GM12878 (cell line): ENCODE data around the gene EYS. TPM values are rescaled to one million over a fixed set of nuclear protein-coding genes. Genes with fewer than 3 reads are reported as not detected.

Source experiments
- ATAC-seq: fragments of 200-7000 bp; cut with Tn5 transposase; 3 replicates; pipeline ENCODE4 v1.9.1; 2020; ENCODE audit warnings: mild to moderate bottlenecking, moderate library complexity
- BruUV-seq: library from RNA; stranded (reverse); fragments of 400-500 nt; replicated peaks from 2 replicates; lab custom pipeline; 2021; lab: Mats Ljungman, UMichigan
- CTCF ChIA-PET: fragments of 300-600 bp; sonication (Branson Sonifier 250); formaldehyde crosslinking; extraction: SDS; loops from one replicate; lab custom pipeline; 2021; ENCODE audit warnings: inconsistent platforms; lab: Yijun Ruan, JAX
- POLR2A ChIA-PET: fragments of 350-600 bp; formaldehyde crosslinking; extraction: SDS; loops from one replicate; lab custom pipeline; 2021; ENCODE audit warnings: inconsistent platforms; lab: Charles Lee
- RAD21 ChIA-PET: fragments of 300-600 bp; sonication (Branson Sonifier 250); formaldehyde crosslinking; loops from one replicate; lab custom pipeline; 2023; ENCODE audit warnings: antibody characterized with exemption; ENCODE audit not compliant: unreplicated experiment; lab: Charles Lee
- SMC1A ChIA-PET: fragments of 300-600 bp; sonication (Branson Sonifier 250); formaldehyde crosslinking; loops from one replicate; lab custom pipeline; 2023; ENCODE audit not compliant: unreplicated experiment, uncharacterized antibody; lab: Charles Lee
- DNase-seq: peaks from one replicate; pipeline ENCODE4 v3.0.0-alpha.2; 2011; ENCODE audit warnings: low read depth, low spot score
- FAIRE-seq: peaks from 3 replicates; lab custom pipeline; 2011; peaks lifted over from hg19 to GRCh38; lab: Jason Lieb, UNC
- H2AFZ ChIP-seq: 2 replicates; pipeline ENCODE4 v1.6.0; 2011; ENCODE audit warnings: low read depth, low read length, control low read depth; ENCODE audit not compliant: control insufficient read depth
- H3K27ac ChIP-seq: 2 replicates; pipeline ENCODE4 v1.5.1; 2011; ENCODE audit warnings: control low read depth; ENCODE audit not compliant: control insufficient read depth, insufficient read depth
- H3K27me3 ChIP-seq, 2 experiments: replicated peaks in 1 of 2; 2 replicates each; pipeline versions ENCODE4 v1.6.0 to v1.6.1; 2011; ENCODE audit warnings: low read length in 1 of 2; ENCODE audit not compliant: control insufficient read depth in 2 of 2, insufficient read depth in 2 of 2
- H3K36me3 ChIP-seq, 2 experiments: 2 replicates each; pipeline ENCODE4 v1.5.1; 2011; ENCODE audit warnings: low read length in 1 of 2; ENCODE audit not compliant: control insufficient read depth in 2 of 2, insufficient read depth in 2 of 2
- H3K4me1 ChIP-seq: 2 replicates; pipeline ENCODE4 v1.6.1; 2011; ENCODE audit warnings: mild to moderate bottlenecking, low read length, moderate library complexity, mixed read lengths; ENCODE audit not compliant: control insufficient read depth, insufficient read depth
- H3K4me2 ChIP-seq: 2 replicates; pipeline ENCODE4 v1.6.0; 2011; ENCODE audit warnings: control low read depth; ENCODE audit not compliant: control insufficient read depth, insufficient read depth
- H3K4me3 ChIP-seq: fragments of 200-600 bp; sonication (generic); 2 replicates; pipeline ENCODE4 v1.5.1; 2016
- H3K79me2 ChIP-seq: 2 replicates; pipeline ENCODE4 v1.6.0; 2011; ENCODE audit warnings: low read length; ENCODE audit not compliant: control insufficient read depth, insufficient read depth
- H3K9ac ChIP-seq: 2 replicates; pipeline ENCODE4 v1.8.0; 2011; ENCODE audit warnings: low read length, control low read depth, mixed read lengths; ENCODE audit not compliant: control insufficient read depth, insufficient read depth
- H3K9me3 ChIP-seq: replicated peaks from 3 replicates; pipeline ENCODE4 v1.5.1; 2011; ENCODE audit warnings: mild to moderate bottlenecking, low read length; ENCODE audit not compliant: control insufficient read depth, insufficient read depth
- H4K20me1 ChIP-seq: 2 replicates; pipeline ENCODE4 v1.6.0; 2011; ENCODE audit not compliant: control insufficient read depth, insufficient read depth
- CHD4 ChIP-seq: fragments of 200-600 bp; sonication (generic); IDR thresholded peaks from 2 replicates; pipeline ENCODE4 v1.6.1; 2016; ENCODE audit warnings: mild to moderate bottlenecking
- EGR1 ChIP-seq, 2 experiments: IDR thresholded peaks; 1 replicate in 1 of 2; 2 replicates in 1 of 2; pipeline ENCODE4 v1.6.1; 2011 to 2012; ENCODE audit warnings: low read depth in 2 of 2, low read length in 2 of 2, borderline replicate concordance in 1 of 2, mild to moderate bottlenecking in 1 of 2, moderate library complexity in 1 of 2
- KLF5 ChIP-seq: fragments of 450-650 bp; IDR thresholded peaks from 2 replicates; pipeline ENCODE4 v1.6.1; 2014; ENCODE audit warnings: mild to moderate bottlenecking; ENCODE audit not compliant: partially characterized antibody
- MEF2A ChIP-seq: IDR thresholded peaks from 2 replicates; pipeline ENCODE4 v1.6.1; 2011; ENCODE audit warnings: low read depth, mild to moderate bottlenecking, low read length, moderate library complexity; ENCODE audit not compliant: insufficient read depth
- NR2C2 ChIP-seq: IDR thresholded peaks from 2 replicates; pipeline ENCODE4 v1.6.1; 2011; ENCODE audit warnings: borderline replicate concordance, low read depth; ENCODE audit not compliant: control insufficient read depth, insufficient read length
- ZZZ3 ChIP-seq: IDR thresholded peaks from 2 replicates; pipeline ENCODE4 v1.6.1; 2011; ENCODE audit warnings: low read depth; ENCODE audit not compliant: control insufficient read depth, insufficient read length
- in situ Hi-C: fragments of 300-500 bp; cut with MboI; formaldehyde crosslinking; loops from 9 replicates; pipeline ENCODE4 v1.14.3; 2018; ENCODE audit warnings: mixed read lengths
- intact Hi-C: fragments of 100-400 bp; cut with micrococcal nuclease; formaldehyde crosslinking; loops from one replicate; pipeline ENCODE4 v1.14.2; 2022; ENCODE audit not compliant: unreplicated experiment
- polyA plus RNA-seq, 11 experiments: library from polyadenylated mRNA; depleted of rRNA in 4 of 11; unstranded in 6 of 11; stranded (reverse) in 5 of 11; fragments of >200 nt; fragmentation: Nextera tagmentation in 4 of 11; fragmentation: Illumina TruSeq in 1 of 11; extraction: Ambion mirVana in 4 of 11; extraction: Trizol in 1 of 11; gene quantifications; 1 replicate in 1 of 11; 2 replicates in 10 of 11; pipeline versions ENCODE4 v1.2.1 to v1.2.3, GENCODE V29; 2011 to 2016; ENCODE audit warnings: inconsistent platforms in 2 of 11, missing spikeins in 2 of 11, low read depth in 1 of 11
- total RNA-seq, 4 experiments: library from RNA; depleted of rRNA in 3 of 4; stranded (reverse); fragments of >200 nt in 3 of 4; fragmentation: Illumina TruSeq in 1 of 4; extraction: Trizol in 1 of 4; gene quantifications; 2 replicates each; pipeline versions ENCODE4 v1.2.1 to v1.2.3, GENCODE V29; 2013 to 2021
- TF ChIP-seq, protein P1 (sequence below): IDR thresholded peaks from 2 replicates; pipeline ENCODE4 v1.6.1; 2012; ENCODE audit warnings: improper control_type of control experiment, low read depth, low read length; ENCODE audit not compliant: insufficient replicate concordance
- TF ChIP-seq, protein P2 (sequence below): fragments of 150-350 bp; IDR thresholded peaks from 2 replicates; pipeline ENCODE4 v1.6.1; 2014; ENCODE audit warnings: mild to moderate bottlenecking, low read depth, low read length

EYS gene
- total and polyA plus RNA-seq, 10 of the 15 experiments (the other 5 are each of a cell fraction or from before 2014, with no cell fraction given): under 0.01 to 0.14 (median 0.02) TPM; not detected in 1

DNA sequence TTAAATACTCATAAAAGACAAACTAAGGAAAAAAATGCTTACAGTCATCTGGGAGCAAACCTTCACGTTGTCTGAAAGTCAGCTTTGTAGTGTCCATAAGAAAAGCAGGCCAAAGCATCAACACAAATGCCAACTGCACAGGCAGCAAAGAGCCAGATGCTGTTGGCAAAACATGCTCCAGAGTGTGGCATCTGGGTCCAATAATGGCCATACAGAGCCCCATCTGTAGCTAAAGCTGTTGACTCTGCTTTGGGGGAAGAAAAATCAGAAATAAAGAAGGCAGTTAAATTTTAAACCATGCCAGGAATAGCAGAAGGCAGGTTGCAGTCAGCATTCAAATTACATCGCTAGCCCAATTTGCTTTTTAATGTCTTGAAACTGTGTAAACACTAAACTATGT, 776.3 kb downstream of the EYS start (continued):
- TF ChIP-seq, protein P1, sequence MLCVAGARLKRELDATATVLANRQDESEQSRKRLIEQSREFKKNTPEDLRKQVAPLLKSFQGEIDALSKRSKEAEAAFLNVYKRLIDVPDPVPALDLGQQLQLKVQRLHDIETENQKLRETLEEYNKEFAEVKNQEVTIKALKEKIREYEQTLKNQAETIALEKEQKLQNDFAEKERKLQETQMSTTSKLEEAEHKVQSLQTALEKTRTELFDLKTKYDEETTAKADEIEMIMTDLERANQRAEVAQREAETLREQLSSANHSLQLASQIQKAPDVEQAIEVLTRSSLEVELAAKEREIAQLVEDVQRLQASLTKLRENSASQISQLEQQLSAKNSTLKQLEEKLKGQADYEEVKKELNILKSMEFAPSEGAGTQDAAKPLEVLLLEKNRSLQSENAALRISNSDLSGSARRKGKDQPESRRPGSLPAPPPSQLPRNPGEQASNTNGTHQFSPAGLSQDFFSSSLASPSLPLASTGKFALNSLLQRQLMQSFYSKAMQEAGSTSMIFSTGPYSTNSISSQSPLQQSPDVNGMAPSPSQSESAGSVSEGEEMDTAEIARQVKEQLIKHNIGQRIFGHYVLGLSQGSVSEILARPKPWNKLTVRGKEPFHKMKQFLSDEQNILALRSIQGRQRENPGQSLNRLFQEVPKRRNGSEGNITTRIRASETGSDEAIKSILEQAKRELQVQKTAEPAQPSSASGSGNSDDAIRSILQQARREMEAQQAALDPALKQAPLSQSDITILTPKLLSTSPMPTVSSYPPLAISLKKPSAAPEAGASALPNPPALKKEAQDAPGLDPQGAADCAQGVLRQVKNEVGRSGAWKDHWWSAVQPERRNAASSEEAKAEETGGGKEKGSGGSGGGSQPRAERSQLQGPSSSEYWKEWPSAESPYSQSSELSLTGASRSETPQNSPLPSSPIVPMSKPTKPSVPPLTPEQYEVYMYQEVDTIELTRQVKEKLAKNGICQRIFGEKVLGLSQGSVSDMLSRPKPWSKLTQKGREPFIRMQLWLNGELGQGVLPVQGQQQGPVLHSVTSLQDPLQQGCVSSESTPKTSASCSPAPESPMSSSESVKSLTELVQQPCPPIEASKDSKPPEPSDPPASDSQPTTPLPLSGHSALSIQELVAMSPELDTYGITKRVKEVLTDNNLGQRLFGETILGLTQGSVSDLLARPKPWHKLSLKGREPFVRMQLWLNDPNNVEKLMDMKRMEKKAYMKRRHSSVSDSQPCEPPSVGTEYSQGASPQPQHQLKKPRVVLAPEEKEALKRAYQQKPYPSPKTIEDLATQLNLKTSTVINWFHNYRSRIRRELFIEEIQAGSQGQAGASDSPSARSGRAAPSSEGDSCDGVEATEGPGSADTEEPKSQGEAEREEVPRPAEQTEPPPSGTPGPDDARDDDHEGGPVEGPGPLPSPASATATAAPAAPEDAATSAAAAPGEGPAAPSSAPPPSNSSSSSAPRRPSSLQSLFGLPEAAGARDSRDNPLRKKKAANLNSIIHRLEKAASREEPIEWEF: no peak
- TF ChIP-seq NR2C2 (no peak), KLF5 (no peak), ZZZ3 (no peak)

DNA sequence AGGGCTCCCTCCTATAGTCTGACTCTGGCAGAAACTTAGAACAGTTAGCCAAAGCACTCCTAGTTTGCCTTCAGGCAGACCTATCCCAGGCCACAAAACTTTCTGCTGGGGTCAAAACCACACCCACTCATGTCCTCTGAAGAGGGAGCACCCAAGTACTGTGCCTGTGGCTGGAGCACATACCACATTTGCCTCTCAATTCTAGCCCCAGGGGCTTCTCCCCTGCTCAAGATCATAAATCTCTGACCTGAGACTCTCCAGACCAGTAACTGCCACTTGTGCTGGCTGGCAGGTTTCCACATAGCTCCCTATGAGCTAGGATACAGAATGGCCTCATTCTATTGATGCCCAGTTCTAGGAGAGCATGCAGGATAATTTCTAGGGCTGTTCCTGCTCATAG, 781.0 kb downstream of the EYS start:
- H3K9me3 ChIP-seq: no peaks in the 10 kb centered on the region
- RAD21 ChIA-PET: no interaction called here
- no peak for ATAC-seq
- BruUV-seq: no TSS peak
- TF ChIP-seq CHD4: no peak
- TF ChIP-seq, protein P2, sequence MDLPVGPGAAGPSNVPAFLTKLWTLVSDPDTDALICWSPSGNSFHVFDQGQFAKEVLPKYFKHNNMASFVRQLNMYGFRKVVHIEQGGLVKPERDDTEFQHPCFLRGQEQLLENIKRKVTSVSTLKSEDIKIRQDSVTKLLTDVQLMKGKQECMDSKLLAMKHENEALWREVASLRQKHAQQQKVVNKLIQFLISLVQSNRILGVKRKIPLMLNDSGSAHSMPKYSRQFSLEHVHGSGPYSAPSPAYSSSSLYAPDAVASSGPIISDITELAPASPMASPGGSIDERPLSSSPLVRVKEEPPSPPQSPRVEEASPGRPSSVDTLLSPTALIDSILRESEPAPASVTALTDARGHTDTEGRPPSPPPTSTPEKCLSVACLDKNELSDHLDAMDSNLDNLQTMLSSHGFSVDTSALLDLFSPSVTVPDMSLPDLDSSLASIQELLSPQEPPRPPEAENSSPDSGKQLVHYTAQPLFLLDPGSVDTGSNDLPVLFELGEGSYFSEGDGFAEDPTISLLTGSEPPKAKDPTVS: no peak
- TF ChIP-seq MEF2A: no peak
- no peak for TF ChIP-seq EGR1 (IDR thresholded peaks at IDR 0.05; ENCODE audit: borderline replicate concordance in 1 of 2, low read depth in 2 of 2, low read length in 2 of 2)
- no peaks in the 10 kb centered on the region for H3K36me3 ChIP-seq
- POLR2A ChIA-PET: no interaction called here
- H4K20me1 ChIP-seq: no peaks in the 10 kb centered on the region
- intact Hi-C loops (no loop called here), in situ Hi-C loops (no loop called here)
- H3K4me2 ChIP-seq: no peak overlapping the region
- DNase-seq: no peak
- no peak overlapping the region for H3K4me3 ChIP-seq
- CTCF ChIA-PET: no interaction called here
- H3K9ac ChIP-seq: no peak overlapping the region
- no peak overlapping the region for H3K27ac ChIP-seq
- SMC1A ChIA-PET: no interaction called here
- FAIRE-seq: no peak
- no peaks in the 10 kb centered on the region for H3K79me2 ChIP-seq
- H3K27me3 ChIP-seq: no peaks in the 10 kb centered on the region
- no peaks in the 10 kb centered on the region for H3K4me1 ChIP-seq
- H2AFZ ChIP-seq: no peak overlapping the region
